ENCODE results near the gene TCEANC2.

Gene TCEANC2

DNA sequence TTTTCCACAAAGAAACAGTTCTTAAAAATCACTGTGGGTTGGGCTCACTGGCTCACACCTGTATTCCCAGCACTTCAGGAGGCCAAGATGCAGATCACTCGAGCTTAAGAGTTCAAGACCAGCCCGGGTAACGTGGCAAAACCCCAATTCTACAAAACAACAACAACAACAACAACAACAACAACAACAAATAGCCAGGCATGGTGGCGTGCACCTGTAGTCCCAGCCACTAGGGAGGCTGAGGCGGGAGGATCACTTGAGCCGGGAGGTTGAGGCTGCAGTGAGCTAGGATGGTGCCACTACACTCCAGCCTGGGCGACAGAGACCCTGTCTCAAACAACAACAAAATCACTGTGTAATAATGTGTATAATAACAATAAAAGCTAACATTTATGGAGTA, 58.6 kb downstream of the TCEANC2 start:
- TF ChIP-seq, protein P1, sequence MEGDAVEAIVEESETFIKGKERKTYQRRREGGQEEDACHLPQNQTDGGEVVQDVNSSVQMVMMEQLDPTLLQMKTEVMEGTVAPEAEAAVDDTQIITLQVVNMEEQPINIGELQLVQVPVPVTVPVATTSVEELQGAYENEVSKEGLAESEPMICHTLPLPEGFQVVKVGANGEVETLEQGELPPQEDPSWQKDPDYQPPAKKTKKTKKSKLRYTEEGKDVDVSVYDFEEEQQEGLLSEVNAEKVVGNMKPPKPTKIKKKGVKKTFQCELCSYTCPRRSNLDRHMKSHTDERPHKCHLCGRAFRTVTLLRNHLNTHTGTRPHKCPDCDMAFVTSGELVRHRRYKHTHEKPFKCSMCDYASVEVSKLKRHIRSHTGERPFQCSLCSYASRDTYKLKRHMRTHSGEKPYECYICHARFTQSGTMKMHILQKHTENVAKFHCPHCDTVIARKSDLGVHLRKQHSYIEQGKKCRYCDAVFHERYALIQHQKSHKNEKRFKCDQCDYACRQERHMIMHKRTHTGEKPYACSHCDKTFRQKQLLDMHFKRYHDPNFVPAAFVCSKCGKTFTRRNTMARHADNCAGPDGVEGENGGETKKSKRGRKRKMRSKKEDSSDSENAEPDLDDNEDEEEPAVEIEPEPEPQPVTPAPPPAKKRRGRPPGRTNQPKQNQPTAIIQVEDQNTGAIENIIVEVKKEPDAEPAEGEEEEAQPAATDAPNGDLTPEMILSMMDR (conservative IDR thresholded peaks at IDR 0.05; ENCODE audit: low read depth) = no peak
- no peak for DNase-seq (ENCODE audit: low spot score)
- CTCF ChIA-PET = interaction anchor here (0.6 to 0.7 kb wide), 2 partner anchors 23 to 251 kb away, joined by 3 read pairs; no protein-coding TSS in a partner anchor
- H3K27ac ChIP-seq = no peak overlapping the region
- POLR2A ChIA-PET (ENCODE audit: low non-redundant PET) = no interaction called here

DNA sequence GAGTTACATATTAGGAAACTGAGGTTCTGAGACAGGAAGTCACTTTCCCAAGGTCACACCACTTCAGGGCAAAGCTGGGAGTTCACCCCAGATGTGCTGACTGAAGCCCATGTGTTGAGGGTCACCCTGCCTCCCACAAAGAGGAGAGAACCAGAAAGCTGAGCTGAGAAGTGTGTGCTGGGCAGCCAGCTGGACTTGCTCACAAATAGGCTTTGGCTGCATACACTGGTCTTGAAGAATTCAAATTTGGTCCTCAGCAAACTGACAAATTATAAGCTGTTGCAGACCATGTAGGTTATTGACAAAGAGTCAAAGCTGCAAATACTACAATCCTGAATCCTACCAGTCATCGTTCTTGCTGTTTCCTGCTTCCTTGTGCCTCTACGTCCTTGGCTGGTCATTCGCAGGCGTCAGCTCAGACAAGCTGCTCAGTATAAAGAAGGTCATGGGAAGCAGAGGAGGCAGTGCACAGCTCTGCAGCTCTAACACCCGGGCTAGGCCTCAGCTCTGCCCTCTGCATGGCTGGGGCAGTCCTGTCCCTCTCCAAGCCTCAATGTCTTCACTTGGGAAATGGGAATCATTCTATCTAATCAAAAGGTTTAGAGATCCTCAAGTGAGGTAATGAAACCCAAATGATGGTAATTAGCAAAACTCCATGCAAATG, 59.4 kb downstream of the TCEANC2 start:
- ChIA-PET CTCF (no interaction called here), POLR2A (ENCODE audit: low non-redundant PET) (no interaction called here)
- TF ChIP-seq, protein P1 (conservative IDR thresholded peaks at IDR 0.05; ENCODE audit: low read depth) = no peak
- no peak for DNase-seq (ENCODE audit: low spot score)
- no peak overlapping the region for H3K27ac ChIP-seq

DNA sequence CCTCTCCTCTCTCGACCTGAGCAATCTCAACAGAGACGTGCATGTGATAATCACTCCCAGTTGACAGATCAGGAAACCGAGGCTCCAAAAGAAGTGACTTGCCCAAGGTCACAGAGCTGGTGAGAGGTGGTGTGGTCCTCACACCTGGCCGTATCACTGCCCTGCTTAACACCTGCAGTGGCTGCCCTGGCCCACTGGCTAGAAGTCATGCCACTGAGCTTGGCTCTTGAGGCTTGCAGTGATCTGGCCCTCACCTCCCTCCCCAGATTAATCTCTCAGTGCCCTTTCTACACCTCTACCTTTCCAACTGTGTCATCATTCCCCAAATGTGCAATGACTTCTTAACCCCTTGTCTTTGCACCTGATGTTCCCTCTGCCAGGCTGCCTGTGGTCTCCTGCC, 60.6 kb downstream of the TCEANC2 start:
- POLR2A ChIA-PET (ENCODE audit: low non-redundant PET) = no interaction called here
- no peak overlapping the region for H3K27ac ChIP-seq
- TF ChIP-seq, protein P1 (conservative IDR thresholded peaks at IDR 0.05; ENCODE audit: low read depth) = no peak
- CTCF ChIA-PET = no interaction called here
- no peak for DNase-seq (ENCODE audit: low spot score)

DNA sequence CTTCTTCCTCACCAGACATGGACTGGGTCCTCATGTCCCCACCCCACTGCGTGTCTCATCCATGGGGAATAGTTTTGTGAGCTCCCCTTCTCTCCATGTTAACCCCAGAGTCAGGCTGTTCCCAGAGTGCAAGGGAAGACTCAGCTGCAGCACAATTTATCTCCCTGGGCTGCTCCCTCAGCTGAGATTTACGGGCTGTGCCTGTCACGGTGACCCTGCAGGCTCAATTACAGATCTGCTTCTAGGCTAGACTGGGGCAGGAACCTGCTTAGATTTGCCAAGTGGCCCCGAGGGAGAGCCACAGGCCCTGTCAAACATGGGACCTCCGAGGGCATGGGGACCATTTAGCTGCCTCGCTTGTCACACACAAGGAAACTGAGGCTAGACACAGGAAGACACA, 61.5 kb downstream of the TCEANC2 start:
- no peak for DNase-seq (ENCODE audit: low spot score)
- POLR2A ChIA-PET (ENCODE audit: low non-redundant PET) = no interaction called here
- TF ChIP-seq, protein P1 (conservative IDR thresholded peaks at IDR 0.05; ENCODE audit: low read depth) = no peak
- CTCF ChIA-PET = interaction anchor here (0.6 kb wide), 1 partner anchor 362 kb away, joined by 3 read pairs; no protein-coding TSS in a partner anchor
- H3K27ac ChIP-seq = no peak overlapping the region

DNA sequence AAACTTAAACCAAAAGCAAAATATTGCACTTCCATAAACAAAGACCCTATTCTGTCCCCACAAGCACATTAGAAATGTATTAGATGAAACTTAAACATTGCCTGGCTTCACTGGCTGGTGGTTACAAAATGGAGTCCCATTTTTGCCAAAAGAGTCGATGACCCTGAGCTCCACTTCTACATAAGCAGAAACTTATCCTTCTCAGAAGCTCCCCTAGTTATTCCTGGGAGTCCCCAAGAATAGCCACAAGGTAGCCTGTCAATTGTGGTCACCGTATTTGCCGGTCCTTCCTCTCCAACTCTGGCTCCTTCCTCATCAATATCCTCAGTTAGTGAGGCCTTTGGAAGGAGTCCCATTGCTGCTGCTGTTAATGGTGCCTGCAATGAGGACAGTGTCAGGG, 62.1 kb downstream of the TCEANC2 start:
- no peak for DNase-seq (ENCODE audit: low spot score)
- CTCF ChIA-PET = interaction anchor here (0.6 kb wide), 1 partner anchor 362 kb away, joined by 3 read pairs; no protein-coding TSS in a partner anchor
- H3K27ac ChIP-seq = no peak overlapping the region
- TF ChIP-seq, protein P1 (conservative IDR thresholded peaks at IDR 0.05; ENCODE audit: low read depth) = no peak
- POLR2A ChIA-PET (ENCODE audit: low non-redundant PET) = no interaction called here

DNA sequence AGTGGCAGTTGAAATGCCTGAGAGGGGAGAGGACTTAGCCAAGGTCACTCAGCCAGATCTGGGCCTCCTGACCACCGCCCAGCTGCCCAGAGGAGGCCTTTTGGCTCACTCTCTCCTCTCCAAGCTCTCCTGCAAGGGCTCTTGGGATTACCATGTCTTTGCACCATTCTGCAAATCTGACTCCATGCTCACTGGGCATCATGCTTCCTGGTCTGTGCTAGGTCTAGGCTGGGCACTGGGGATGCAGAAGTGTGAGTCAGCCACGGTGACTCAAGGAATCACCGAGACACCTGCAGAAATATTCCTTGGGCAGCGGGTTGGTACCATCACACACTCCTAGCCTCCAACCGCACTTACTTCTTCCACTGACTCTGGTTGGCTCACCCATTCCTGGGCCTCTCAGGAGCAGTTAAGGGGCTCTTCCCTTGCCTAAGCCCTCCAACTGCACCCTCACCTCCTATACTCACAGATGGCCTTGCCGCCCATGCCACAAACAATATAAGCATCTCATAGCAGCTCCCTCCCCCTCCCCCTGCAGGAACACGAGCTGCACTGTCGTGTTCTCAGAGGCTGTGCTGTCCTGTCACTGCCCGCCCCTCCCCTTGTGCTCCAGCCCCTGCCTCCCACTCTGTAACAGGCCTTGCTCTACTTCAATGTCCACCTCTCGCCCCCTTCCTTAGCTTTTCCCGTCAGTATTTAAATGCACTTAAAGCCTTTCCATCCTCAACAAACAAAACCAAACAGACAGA, 64.6 kb downstream of the TCEANC2 start:
- DNase-seq (ENCODE audit: low spot score) = peak; percentile 84
- POLR2A ChIA-PET (ENCODE audit: low non-redundant PET) = no interaction called here
- CTCF ChIA-PET = interaction anchor here (0.7 to 0.9 kb wide), 2 partner anchors 10 kb away, joined by 3 read pairs; no protein-coding TSS in a partner anchor

More for the DNA sequence above, 64.6 kb downstream of the TCEANC2 start:
- TF ChIP-seq, protein P1 (conservative IDR thresholded peaks at IDR 0.05; ENCODE audit: low read depth) = no peak
- H3K27ac ChIP-seq = no peak overlapping the region
